Heart left ventricle (tissue), 16 donors: ENCODE data around the gene LCMT1. TPM values are rescaled to one million over a fixed set of nuclear protein-coding genes. Genes with fewer than 3 reads are reported as not detected.
A peak's percentile ranks its signal among the peaks of the same experiment; 100 is the strongest.

ENCODE experiments used
- ATAC-seq, 4 donors: fragments of 200-7000 bp; cut with Tn5 transposase; one replicate each; pipeline ENCODE4 v1.9.1; 2020 to 2022; ENCODE audit warnings: moderate library complexity in 4 of 4, mild to moderate bottlenecking in 3 of 4, moderate number of reproducible peaks in 1 of 4
- DNase-seq, 5 donors: peaks; one replicate each; pipeline ENCODE4 v3.0.0-alpha.2; 2020
- H3K27ac ChIP-seq, 12 donors: fragments of 200-600 bp; sonication (generic) in 4 of 12; one replicate each; pipeline versions ENCODE4 v1.5.0 to v1.8.0; 2016 to 2022; ENCODE audit warnings: mild to moderate bottlenecking in 2 of 12
- H3K27me3 ChIP-seq, 9 donors: fragments of 200-600 bp; sonication (generic) in 2 of 9; one replicate each; pipeline versions ENCODE4 v1.5.1 to v1.8.0; 2016 to 2022; ENCODE audit warnings: mild to moderate bottlenecking in 3 of 9
- H3K36me3 ChIP-seq, 9 donors: fragments of 200-600 bp; sonication (generic) in 2 of 9; one replicate each; pipeline versions ENCODE4 v1.5.0 to v1.8.0; 2018 to 2022; ENCODE audit warnings: mild to moderate bottlenecking in 2 of 9
- H3K4me1 ChIP-seq, 12 donors: fragments of 200-600 bp; sonication (generic) in 4 of 12; one replicate each; pipeline versions ENCODE4 v1.5.0 to v1.8.0; 2016 to 2022; ENCODE audit warnings: mild to moderate bottlenecking in 3 of 12
- H3K4me3 ChIP-seq, 12 donors: fragments of 200-600 bp; sonication (generic) in 4 of 12; one replicate each; pipeline versions ENCODE4 v1.5.0 to v1.8.0; 2017 to 2022; ENCODE audit warnings: mild to moderate bottlenecking in 9 of 12, moderate library complexity in 4 of 12
- H3K9me3 ChIP-seq, 12 donors: fragments of 200-600 bp; sonication (generic) in 4 of 12; one replicate each; pipeline versions ENCODE4 v1.5.0 to v1.8.0; 2016 to 2022; ENCODE audit warnings: mild to moderate bottlenecking in 1 of 12
- CTCF ChIP-seq, 12 donors: fragments of 200-600 bp; sonication (generic) in 4 of 12; IDR thresholded peaks; one replicate each; pipeline versions ENCODE4 v1.5.0 to v1.8.0; 2018 to 2022; ENCODE audit warnings: antibody characterized with exemption in 12 of 12, mild to moderate bottlenecking in 5 of 12
- POLR2A ChIP-seq, 2 donors: fragments of 450-650 bp; IDR thresholded peaks; one replicate each; pipeline ENCODE4 v1.6.1; 2017; ENCODE audit warnings: antibody characterized with exemption in 2 of 2, mild to moderate bottlenecking in 2 of 2, moderate library complexity in 2 of 2
- WGBS, 4 donors: extraction: QIAGEN DNeasy Blood & Tissue Kit in 2 of 4; methylation state at CpG; one replicate each; pipeline versions ENCODE4 v1.1.5 to v1.1.7; 2013 to 2018; 5-methylcytosine and 5-hydroxymethylcytosine counted together
- intact Hi-C, 10 donors: fragments of 100-400 bp; cut with DNase I; formaldehyde crosslinking; loops; one replicate each; pipeline versions ENCODE4 v1.11.1 to v1.14.2; 2022
- polyA plus RNA-seq, 2 donors: library from polyadenylated mRNA; stranded (reverse); fragments of 200-250 nt; gene quantifications; one replicate each; pipeline ENCODE4 v1.2.3, GENCODE V29; 2013
- total RNA-seq, 9 donors: library from RNA; depleted of rRNA in 2 of 9; stranded (reverse); fragments of >200 nt in 2 of 9; fragmentation: NEBNext Ultra II Directional in 3 of 9; extraction: Animal tissue kit (Norgen Biotek cat#: 25700) in 3 of 9; gene quantifications; one replicate each; pipeline versions ENCODE4 v1.1.0 to v1.2.4, GENCODE V29; 2016 to 2023
- donor health status: ischemic (EF 13 %, LVEDD 7.1; RV severe dilation, severe dysfunction).
- donor health status: healthy with polysubstance abuse.
- donor health status: DM: no; HTN: yes; CAD: no.
- donor health status: DM: no; HTN: no; CAD: no.
- donor health status: ischemic (EF 25% LVEDD 6.9; RV normal size, moderate dysfunction).
- donor health status: ischemic (EF 25% LVEDD 5.7; RV mildly dilated, moderate dysfunction).
- donor health status: healthy.
- donor health status: DM: yes; HTN: yes; CAD: no.
- donor health status: ischemic (EF 35%, LVEDD 5.7; RV mildly dilated, moderate dysfunction).
- donor health status: nonischemic (EF 11% LVEDD 7.7; RV severe dilation, severe dysfunction).
- donor health status: DM: yes; HTN: yes; CAD: no.
- donor health status: PGD.
- donor health status: ischemic (EF 29% LVEDD 5.4; RV normal size, mild dysfunction).
- donor health status: nonischemic (EF 23%, LVEDD 6.1; RV moderate dilation, normal function).

LCMT1 gene
- total and polyA plus RNA-seq, 11 donors: 33.6 to 50.0 (median 39.6) TPM

GRCh38 chr16:25064937-25065336 lies 46.6 kb upstream of the LCMT1 start:
- Histone ChIP-seq H3K4me3 (no peak overlapping the region), H3K9me3 (no peaks in the 10 kb centered on the region), H3K4me1 (peaks cover 0 to 48% (median 23%) of the 10 kb centered on the region in 12 donors), H3K36me3 (no peaks in the 10 kb centered on the region), H3K27me3 (no peaks in the 10 kb centered on the region), H3K27ac (peak overlapping the region in 11 of 12 donors; percentile 33 to 97 (median 86))
- DNase-seq: peak in 1 of 5 donors; percentile 33
- peak in 2 of 4 donors; percentile 29 for ATAC-seq
- intact Hi-C loops: loop anchor here in 5 of 10 donors (1.0 to 5.0 kb wide), 4 partner anchors 41 to 48 kb away; partner anchors contain the start of genes ARHGAP17 (in 1 of the 5) and LCMT1 (in 1 of the 5)
- 43 to 52% (median 48%) methylated on average over 6 of the region's 6 CpGs for WGBS, 4 donors
- no peak for TF ChIP-seq POLR2A (IDR thresholded peaks at IDR 0.05)
- no peak for TF ChIP-seq CTCF (IDR thresholded peaks at IDR 0.05)

- Histone ChIP-seq H3K9me3 (no peaks in the 10 kb centered on the region), H3K4me3 (peak overlapping the region in 3 of 12 donors; percentile 86 to 91 (median 89)), H3K27ac (peak overlapping the region in 11 of 12 donors; percentile 83 to 97 (median 93)), H3K27me3 (no peaks in the 10 kb centered on the region), H3K36me3 (no peaks in the 10 kb centered on the region), H3K4me1 (peaks cover 0 to 41% (median 18%) of the 10 kb centered on the region in 12 donors)
- TF ChIP-seq CTCF (IDR thresholded peaks at IDR 0.05) (no peak), POLR2A (IDR thresholded peaks at IDR 0.05) (no peak)
- intact Hi-C loops: loop anchor here in 9 of 10 donors (1.0 to 5.0 kb wide), 5 partner anchors 41 to 49 kb away; partner anchors contain the start of genes LCMT1 (in 4 of the 9) and ARHGAP17 (in 1 of the 9)
- WGBS, 4 donors: 74 to 89% (median 88%) methylated on average over 7 to 8 of the region's 8 CpGs
- no peak for DNase-seq
- ATAC-seq: no peak
These were observed 45.6 kb upstream of the LCMT1 start for GRCh38 chr16:25065899-25066298.

GRCh38 chr16:25066426-25066746 lies 45.2 kb upstream of the LCMT1 start:
- Histone ChIP-seq H3K36me3 (no peaks in the 10 kb centered on the region), H3K9me3 (no peaks in the 10 kb centered on the region), H3K27ac (peak overlapping the region in 11 of 12 donors; percentile 83 to 97 (median 93)), H3K4me3 (peak overlapping the region; percentile 46 to 91 (median 80)), H3K4me1 (peaks cover 0 to 36% (median 18%) of the 10 kb centered on the region in 12 donors), H3K27me3 (no peaks in the 10 kb centered on the region)
- ATAC-seq: no peak
- TF ChIP-seq CTCF (IDR thresholded peaks at IDR 0.05): no peak
- no peak for TF ChIP-seq POLR2A (IDR thresholded peaks at IDR 0.05)
- no peak for DNase-seq
- WGBS, 4 donors: 27 to 44% (median 35%) methylated on average over 14 to 16 of the region's 16 CpGs
- intact Hi-C loops: loop anchor here in 8 of 10 donors (1.0 to 5.0 kb wide), 5 partner anchors 40 to 49 kb away; partner anchors contain the start of genes LCMT1 (in 3 of the 8) and ARHGAP17 (in 1 of the 8)

- Histone ChIP-seq H3K27ac (peak overlapping the region; percentile 83 to 97 (median 93)), H3K36me3 (no peaks in the 10 kb centered on the region), H3K4me1 (peaks cover 0 to 35% (median 18%) of the 10 kb centered on the region in 12 donors), H3K27me3 (no peaks in the 10 kb centered on the region), H3K4me3 (peak overlapping the region; percentile 46 to 91 (median 80)), H3K9me3 (no peaks in the 10 kb centered on the region)
- 1% methylated on average over 32 to 63 of the region's 63 CpGs for WGBS, 4 donors
- peak; percentile 68 to 96 (median 93) for ATAC-seq
- TF ChIP-seq CTCF (IDR thresholded peaks at IDR 0.05) (no peak), POLR2A (IDR thresholded peaks at IDR 0.05) (peak; percentile 46 to 93)
- DNase-seq: peak; percentile 86 to 91 (median 89)
- intact Hi-C loops: loop anchor here in 8 of 10 donors (1.0 to 5.0 kb wide), 5 partner anchors 40 to 50 kb away; partner anchors contain the start of genes LCMT1 (in 3 of the 8) and ARHGAP17 (in 1 of the 8)
These were observed 44.6 kb upstream of the LCMT1 start for GRCh38 chr16:25066747-25067631.
